HepG2 (cell line): Measurements from ENCODE around the gene MAP4K3. TPM values are rescaled to one million over a fixed set of nuclear protein-coding genes. Genes with fewer than 3 reads are reported as not detected.
A peak's percentile ranks its signal among the peaks of the same experiment; 100 is the strongest.

ENCODE experiments used
- AFF4 ChIP-seq: sonication (generic); formaldehyde crosslinking; IDR thresholded peaks from 2 replicates; pipeline ENCODE4 v1.4.0; 2020; ENCODE audit warnings: missing genetic modification reagents
- ARHGAP35 ChIP-seq: sonication (generic); formaldehyde crosslinking; IDR thresholded peaks from 2 replicates; pipeline ENCODE4 v1.9.0; 2022; ENCODE audit warnings: mild to moderate bottlenecking, inconsistent platforms, moderate library complexity, missing genetic modification reagents, borderline replicate concordance
- DZIP1 ChIP-seq: sonication (generic); formaldehyde crosslinking; IDR thresholded peaks from 2 replicates; pipeline ENCODE4 v1.5.0; 2020; ENCODE audit warnings: mild to moderate bottlenecking, missing genetic modification reagents
- MAZ ChIP-seq, 2 experiments: sonication (generic) in 1 of 2; formaldehyde crosslinking in 1 of 2; IDR thresholded peaks; 2 replicates each; pipeline versions ENCODE4 v1.5.0 to v1.6.1; 2012 to 2020; ENCODE audit warnings: low read depth in 2 of 2, mild to moderate bottlenecking in 2 of 2, borderline replicate concordance in 1 of 2, improper control_type of control experiment in 1 of 2, low read length in 1 of 2, missing genetic modification reagents in 1 of 2, moderate library complexity in 1 of 2
- NCOA2 ChIP-seq: sonication (generic); formaldehyde crosslinking; IDR thresholded peaks from 2 replicates; pipeline ENCODE4 v1.8.0; 2022; ENCODE audit warnings: inconsistent platforms
- PAWR ChIP-seq: sonication (generic); formaldehyde crosslinking; IDR thresholded peaks from 2 replicates; pipeline ENCODE4 v1.4.0; 2020; ENCODE audit warnings: missing genetic modification reagents, mild to moderate bottlenecking, borderline replicate concordance
- TBX2 ChIP-seq: sonication (generic); formaldehyde crosslinking; IDR thresholded peaks from 2 replicates; pipeline ENCODE4 v1.5.0; 2020; ENCODE audit warnings: missing genetic modification reagents, mild to moderate bottlenecking, borderline replicate concordance
- TRAFD1 ChIP-seq: sonication (generic); formaldehyde crosslinking; IDR thresholded peaks from 2 replicates; pipeline ENCODE4 v1.5.1; 2020; ENCODE audit warnings: missing genetic modification reagents, mild to moderate bottlenecking, borderline replicate concordance
- ZNF512 ChIP-seq: sonication (generic); formaldehyde crosslinking; IDR thresholded peaks from 2 replicates; pipeline ENCODE4 v1.4.0; 2020; ENCODE audit warnings: mild to moderate bottlenecking, missing genetic modification reagents
- polyA plus RNA-seq, 8 experiments: library from polyadenylated mRNA; depleted of rRNA in 3 of 8; stranded (reverse) in 7 of 8; unstranded in 1 of 8; fragments of >200 nt; fragmentation: Illumina TruSeq in 4 of 8; extraction: Trizol in 4 of 8; gene quantifications; 2 replicates each; pipeline versions ENCODE4 v1.2.1 to v1.2.3, GENCODE V29; 2011 to 2016; ENCODE audit warnings: low read depth in 4 of 8, missing spikeins in 1 of 8, mixed read lengths in 1 of 8; ENCODE audit not compliant: insufficient read depth in 1 of 8
- total RNA-seq, 5 experiments: library from RNA; depleted of rRNA; stranded (reverse); fragments of >200 nt; fragmentation: Illumina TruSeq; extraction: Trizol; gene quantifications; 2 replicates each; pipeline ENCODE4 v1.2.3, GENCODE V29; 2016; ENCODE audit warnings: low read depth in 1 of 5
- TF ChIP-seq, protein P1 (sequence below): sonication (generic); formaldehyde crosslinking; IDR thresholded peaks from 2 replicates; pipeline ENCODE4 v1.4.0; 2020; ENCODE audit warnings: mild to moderate bottlenecking, missing genetic modification reagents, borderline replicate concordance

The MAP4K3 gene
- total and polyA plus RNA-seq, 2 of the 13 experiments (the other 11 are each of a cell fraction or from before 2014, with no cell fraction given) = 45.9 to 53.2 TPM

GRCh38 chr2:39437522-39438296 is 624 bp upstream of the MAP4K3 start (continued):
- 0 out of 2 replicates have a peak, but pooled peaks have one; percentile 14 for TF ChIP-seq TBX2 (CRISPR knock-in tag)
- no peak; the same call in 1 of the 2 replicates for TF ChIP-seq ARHGAP35 (CRISPR knock-in tag)
- 0 out of 2 replicates have a peak, but pooled peaks have one; percentile 74 for TF ChIP-seq DZIP1
- TF ChIP-seq MAZ (IDR thresholded peaks at IDR 0.05; ENCODE audit: borderline replicate concordance, low read depth, low read length) = no peak
- TF ChIP-seq MAZ (CRISPR knock-in tag; IDR thresholded peaks at IDR 0.05; ENCODE audit: low read depth) = peak; percentile 7; the same call in 1 of the 2 replicates
- TF ChIP-seq PAWR (CRISPR knock-in tag) = 0 out of 2 replicates have a peak, but pooled peaks have one; percentile 49
- TF ChIP-seq AFF4 = peak; percentile 12; the same call in 1 of the 2 replicates
- 0 out of 2 replicates have a peak, but pooled peaks have one; percentile 77 for TF ChIP-seq ZNF512 (CRISPR knock-in tag)
- TF ChIP-seq, protein P1, sequence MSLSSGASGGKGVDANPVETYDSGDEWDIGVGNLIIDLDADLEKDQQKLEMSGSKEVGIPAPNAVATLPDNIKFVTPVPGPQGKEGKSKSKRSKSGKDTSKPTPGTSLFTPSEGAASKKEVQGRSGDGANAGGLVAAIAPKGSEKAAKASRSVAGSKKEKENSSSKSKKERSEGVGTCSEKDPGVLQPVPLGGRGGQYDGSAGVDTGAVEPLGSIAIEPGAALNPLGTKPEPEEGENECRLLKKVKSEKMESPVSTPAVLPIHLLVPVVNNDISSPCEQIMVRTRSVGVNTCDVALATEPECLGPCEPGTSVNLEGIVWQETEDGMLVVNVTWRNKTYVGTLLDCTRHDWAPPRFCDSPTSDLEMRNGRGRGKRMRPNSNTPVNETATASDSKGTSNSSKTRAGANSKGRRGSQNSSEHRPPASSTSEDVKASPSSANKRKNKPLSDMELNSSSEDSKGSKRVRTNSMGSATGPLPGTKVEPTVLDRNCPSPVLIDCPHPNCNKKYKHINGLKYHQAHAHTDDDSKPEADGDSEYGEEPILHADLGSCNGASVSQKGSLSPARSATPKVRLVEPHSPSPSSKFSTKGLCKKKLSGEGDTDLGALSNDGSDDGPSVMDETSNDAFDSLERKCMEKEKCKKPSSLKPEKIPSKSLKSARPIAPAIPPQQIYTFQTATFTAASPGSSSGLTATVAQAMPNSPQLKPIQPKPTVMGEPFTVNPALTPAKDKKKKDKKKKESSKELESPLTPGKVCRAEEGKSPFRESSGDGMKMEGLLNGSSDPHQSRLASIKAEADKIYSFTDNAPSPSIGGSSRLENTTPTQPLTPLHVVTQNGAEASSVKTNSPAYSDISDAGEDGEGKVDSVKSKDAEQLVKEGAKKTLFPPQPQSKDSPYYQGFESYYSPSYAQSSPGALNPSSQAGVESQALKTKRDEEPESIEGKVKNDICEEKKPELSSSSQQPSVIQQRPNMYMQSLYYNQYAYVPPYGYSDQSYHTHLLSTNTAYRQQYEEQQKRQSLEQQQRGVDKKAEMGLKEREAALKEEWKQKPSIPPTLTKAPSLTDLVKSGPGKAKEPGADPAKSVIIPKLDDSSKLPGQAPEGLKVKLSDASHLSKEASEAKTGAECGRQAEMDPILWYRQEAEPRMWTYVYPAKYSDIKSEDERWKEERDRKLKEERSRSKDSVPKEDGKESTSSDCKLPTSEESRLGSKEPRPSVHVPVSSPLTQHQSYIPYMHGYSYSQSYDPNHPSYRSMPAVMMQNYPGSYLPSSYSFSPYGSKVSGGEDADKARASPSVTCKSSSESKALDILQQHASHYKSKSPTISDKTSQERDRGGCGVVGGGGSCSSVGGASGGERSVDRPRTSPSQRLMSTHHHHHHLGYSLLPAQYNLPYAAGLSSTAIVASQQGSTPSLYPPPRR (CRISPR knock-in tag) = no peak; the same call in 1 of the 2 replicates
- peak; percentile 14; the same call in 1 of the 2 replicates for TF ChIP-seq NCOA2
- no peak for TF ChIP-seq TRAFD1
